KMS-11 (cell line): ENCODE measurements around the gene ZNF783.
"Not testable (repeated sequence)": the region's sequence is repeated elsewhere in the genome, so short reads cannot be mapped to it uniquely, and the experiment has no call there.

Source experiments
- H2AFZ ChIP-seq: fragments of 200-600 bp; sonication (generic); 2 replicates; pipeline ENCODE4 v1.6.1; 2016; ENCODE audit warnings: antibody characterized with exemption, mixed run types, low read depth
- H3K27ac ChIP-seq: fragments of 200-600 bp; sonication (generic); 2 replicates; pipeline ENCODE4 v1.6.1; 2016; ENCODE audit warnings: mild to moderate bottlenecking, mixed run types
- H3K27me3 ChIP-seq: fragments of 200-600 bp; sonication (generic); 2 replicates; pipeline ENCODE4 v1.6.1; 2017; ENCODE audit warnings: mild to moderate bottlenecking, low read depth, mixed run types, moderate library complexity; ENCODE audit not compliant: insufficient read depth
- H3K36me3 ChIP-seq: fragments of 200-600 bp; sonication (generic); 2 replicates; pipeline ENCODE4 v1.6.1; 2017; ENCODE audit warnings: mild to moderate bottlenecking, mixed run types; ENCODE audit not compliant: insufficient read depth
- H3K4me1 ChIP-seq: fragments of 200-600 bp; sonication (generic); 2 replicates; pipeline ENCODE4 v1.6.1; 2016; ENCODE audit warnings: mild to moderate bottlenecking, low read depth, mixed run types; ENCODE audit not compliant: poor library complexity, severe bottlenecking
- H3K4me2 ChIP-seq: fragments of 200-600 bp; sonication (generic); 2 replicates; pipeline ENCODE4 v1.7.0; 2016; ENCODE audit warnings: mild to moderate bottlenecking, mixed run types
- H3K4me3 ChIP-seq: fragments of 200-600 bp; sonication (generic); IDR thresholded peaks from 2 replicates; pipeline ENCODE4 v1.6.1; 2017; ENCODE audit warnings: low read depth, low read length, mixed read lengths; ENCODE audit not compliant: insufficient read depth
- H3K79me2 ChIP-seq: fragments of 200-600 bp; sonication (generic); 2 replicates; pipeline ENCODE4 v1.6.1; 2016; ENCODE audit warnings: low read depth, mixed run types; ENCODE audit not compliant: insufficient read depth
- H3K9ac ChIP-seq: fragments of 200-600 bp; sonication (generic); 2 replicates; pipeline ENCODE4 v1.6.1; 2016; ENCODE audit warnings: mild to moderate bottlenecking, mixed run types
- H4K20me1 ChIP-seq: fragments of 200-600 bp; sonication (generic); 2 replicates; pipeline ENCODE4 v1.6.1; 2016; ENCODE audit warnings: mild to moderate bottlenecking, mixed run types; ENCODE audit not compliant: insufficient read depth
- CTCF ChIP-seq: fragments of 200-600 bp; sonication (generic); conservative IDR thresholded peaks from 2 replicates; pipeline ENCODE4 v1.6.1; 2017; ENCODE audit warnings: low read depth, mild to moderate bottlenecking, antibody characterized with exemption, low read length, moderate library complexity, mixed read lengths

The ZNF783 gene

GRCh38 chr7:149267733-149268132, 5.7 kb downstream of the ZNF783 start:
- H3K4me2 ChIP-seq = no peak overlapping the region
- no peak overlapping the region for H3K27ac ChIP-seq
- H3K9ac ChIP-seq = no peak overlapping the region
- no peak overlapping the region for H3K4me3 ChIP-seq
- no peaks in the 10 kb centered on the region for H3K36me3 ChIP-seq
- no peaks in the 10 kb centered on the region for H3K27me3 ChIP-seq
- H3K4me1 ChIP-seq = peaks cover 7% of the 10 kb centered on the region
- H4K20me1 ChIP-seq = no peaks in the 10 kb centered on the region
- peaks cover 11% of the 10 kb centered on the region for H3K79me2 ChIP-seq
- no peak for TF ChIP-seq CTCF
- no peak overlapping the region for H2AFZ ChIP-seq

- H3K4me2 ChIP-seq, H4K20me1 ChIP-seq, H2AFZ ChIP-seq, H3K4me3 ChIP-seq, H3K4me1 ChIP-seq, H3K27ac ChIP-seq, H3K36me3 ChIP-seq, H3K79me2 ChIP-seq, H3K27me3 ChIP-seq, H3K9ac ChIP-seq: not testable (repeated sequence)
These were observed 12.4 kb downstream of the ZNF783 start for GRCh38 chr7:149274424-149274823.

- H3K4me1 ChIP-seq = no peaks in the 10 kb centered on the region
- H3K9ac ChIP-seq = no peak overlapping the region
- no peak overlapping the region for H2AFZ ChIP-seq
- H4K20me1 ChIP-seq = no peaks in the 10 kb centered on the region
- H3K79me2 ChIP-seq = no peaks in the 10 kb centered on the region
- no peaks in the 10 kb centered on the region for H3K27me3 ChIP-seq
- no peak overlapping the region for H3K27ac ChIP-seq
- TF ChIP-seq CTCF = no peak
- no peak overlapping the region for H3K4me3 ChIP-seq
- H3K4me2 ChIP-seq = no peak overlapping the region
- H3K36me3 ChIP-seq = no peaks in the 10 kb centered on the region; the same call in 1 of the 2 replicates
These were observed 15.9 kb downstream of the ZNF783 start for GRCh38 chr7:149277871-149278270.

GRCh38 chr7:149278396-149278795, 16.4 kb downstream of the ZNF783 start:
- peaks cover 2% of the 10 kb centered on the region for H3K4me1 ChIP-seq
- H3K27ac ChIP-seq = no peak overlapping the region
- H4K20me1 ChIP-seq = no peaks in the 10 kb centered on the region
- H2AFZ ChIP-seq = no peak overlapping the region
- no peaks in the 10 kb centered on the region for H3K79me2 ChIP-seq
- no peaks in the 10 kb centered on the region; the same call in 1 of the 2 replicates for H3K36me3 ChIP-seq
- TF ChIP-seq CTCF = no peak
- no peak overlapping the region for H3K4me3 ChIP-seq
- no peak overlapping the region for H3K4me2 ChIP-seq
- H3K27me3 ChIP-seq = no peaks in the 10 kb centered on the region
- no peak overlapping the region for H3K9ac ChIP-seq

- Histone ChIP-seq H3K27me3 (no peaks in the 10 kb centered on the region), H3K4me1 (peaks cover 10% of the 10 kb centered on the region), H3K4me2 (no peak overlapping the region), H3K79me2 (no peaks in the 10 kb centered on the region), H3K27ac (no peak overlapping the region), H3K9ac (no peak overlapping the region), H3K4me3 (no peak overlapping the region), H4K20me1 (no peaks in the 10 kb centered on the region), H3K36me3 (no peaks in the 10 kb centered on the region; the same call in 1 of the 2 replicates), H2AFZ (no peak overlapping the region)
- no peak for TF ChIP-seq CTCF
These were observed 17.2 kb downstream of the ZNF783 start for GRCh38 chr7:149279111-149279743.
